Osteocyte (in vitro differentiated cells): ENCODE data around the gene ZIC3. TPM values are rescaled to one million over a fixed set of nuclear protein-coding genes. Genes with fewer than 3 reads are reported as not detected.
A peak's percentile ranks its signal among the peaks of the same experiment; 100 is the strongest.
"Not testable (repeated sequence)": the region's sequence is repeated elsewhere in the genome, so short reads cannot be mapped to it uniquely, and the experiment has no call there.

ENCODE experiments used
- DNase-seq: peaks from one replicate; pipeline ENCODE4 v3.0.0; 2021; ENCODE audit warnings: mixed read lengths; ENCODE audit not compliant: unreplicated experiment; ENCODE audit errors: extremely low spot score
- H3K27ac Mint-ChIP-seq: one replicate; pipeline ENCODE4 v1.8.0; 2021; ENCODE audit warnings: mild to moderate bottlenecking, mixed read lengths; ENCODE audit not compliant: unreplicated experiment
- H3K27me3 Mint-ChIP-seq: one replicate; pipeline ENCODE4 v1.8.0; 2021; ENCODE audit warnings: mixed read lengths; ENCODE audit not compliant: unreplicated experiment
- H3K36me3 Mint-ChIP-seq: one replicate; pipeline ENCODE4 v1.8.0; 2021; ENCODE audit warnings: mixed read lengths; ENCODE audit not compliant: unreplicated experiment
- H3K4me1 Mint-ChIP-seq: one replicate; pipeline ENCODE4 v1.8.0; 2021; ENCODE audit warnings: mixed read lengths; ENCODE audit not compliant: unreplicated experiment
- H3K4me3 Mint-ChIP-seq: one replicate; pipeline ENCODE4 v1.8.0; 2021; ENCODE audit warnings: mild to moderate bottlenecking, moderate library complexity, mixed read lengths; ENCODE audit not compliant: unreplicated experiment
- H3K9me3 Mint-ChIP-seq: one replicate; pipeline ENCODE4 v1.8.0; 2021; ENCODE audit warnings: mixed read lengths; ENCODE audit not compliant: unreplicated experiment
- CTCF ChIP-seq: fragments of 200-600 bp; sonication (generic); IDR thresholded peaks from 2 replicates; pipeline ENCODE4 v1.5.0; 2021; ENCODE audit warnings: antibody characterized with exemption, mild to moderate bottlenecking, moderate library complexity
- total RNA-seq: library from RNA; stranded (reverse); gene quantifications from 2 replicates; pipeline ENCODE4 v1.2.1, GENCODE V29; 2021

ZIC3 gene
- total RNA-seq, 1 donor from 2014 or later: 0.16 TPM

- Mint-ChIP-seq H3K27ac (no peak overlapping the region), H3K4me3 (no peak overlapping the region), H3K4me1 (no peaks in the 10 kb centered on the region), H3K27me3 (peaks cover 3% of the 10 kb centered on the region), H3K9me3 (peaks cover 17% of the 10 kb centered on the region), H3K36me3 (no peaks in the 10 kb centered on the region)
- DNase-seq: no peak
- TF ChIP-seq CTCF: no peak
Observed at GRCh38 chrX:137549073-137549472, 16.9 kb upstream of the ZIC3 start.

- no peak for TF ChIP-seq CTCF
- Mint-ChIP-seq H3K4me3 (peak overlapping the region; percentile 40), H3K4me1 (no peaks in the 10 kb centered on the region), H3K27ac (no peak overlapping the region), H3K27me3 (peaks cover 3% of the 10 kb centered on the region), H3K9me3 (peaks cover 12% of the 10 kb centered on the region), H3K36me3 (no peaks in the 10 kb centered on the region)
- DNase-seq: no peak
Observed at GRCh38 chrX:137549851-137550664, 15.9 kb upstream of the ZIC3 start.

GRCh38 chrX:137550665-137551261, 15.2 kb upstream of the ZIC3 start:
- TF ChIP-seq CTCF: no peak
- Mint-ChIP-seq H3K4me1 (no peaks in the 10 kb centered on the region), H3K36me3 (no peaks in the 10 kb centered on the region), H3K4me3 (peak overlapping the region; percentile 40), H3K9me3 (peaks cover 9% of the 10 kb centered on the region), H3K27me3 (peaks cover 3% of the 10 kb centered on the region), H3K27ac (no peak overlapping the region)
- DNase-seq: no peak

GRCh38 chrX:137552098-137552497, 13.8 kb upstream of the ZIC3 start:
- H3K27me3 Mint-ChIP-seq: not testable (repeated sequence)

GRCh38 chrX:137562096-137562495, 3.8 kb upstream of the ZIC3 start:
- Mint-ChIP-seq H3K27ac (no peak overlapping the region), H3K4me3 (no peak overlapping the region), H3K4me1 (peaks cover 4% of the 10 kb centered on the region), H3K36me3 (peaks cover 1% of the 10 kb centered on the region), H3K9me3 (peaks cover 9% of the 10 kb centered on the region), H3K27me3 (peaks cover 26% of the 10 kb centered on the region)
- TF ChIP-seq CTCF: no peak
- DNase-seq: no peak

More at GRCh38 chrX:137552098-137552497, 13.8 kb upstream of the ZIC3 start:
- not testable (repeated sequence) for H3K4me3 Mint-ChIP-seq, DNase-seq, H3K36me3 Mint-ChIP-seq, H3K27ac Mint-ChIP-seq, H3K4me1 Mint-ChIP-seq
- peaks cover 15% of the 10 kb centered on the region for H3K9me3 Mint-ChIP-seq
